CD1c-positive myeloid dendritic cell (primary cell): ENCODE data around the gene DOCK2.

Experiments used
- DNase-seq: peaks from one replicate; pipeline ENCODE4 v3.0.0-alpha.2; 2016; ENCODE audit errors: extremely low spot score

Gene DOCK2

GRCh38 chr5:170126061-170126460 lies 489.0 kb downstream of the DOCK2 start:
- no peak for DNase-seq

- no peak for DNase-seq
Observed at GRCh38 chr5:170126626-170127025, 489.6 kb downstream of the DOCK2 start.

- no peak for DNase-seq
Observed at GRCh38 chr5:170131235-170131634, 494.2 kb downstream of the DOCK2 start.

DNA sequence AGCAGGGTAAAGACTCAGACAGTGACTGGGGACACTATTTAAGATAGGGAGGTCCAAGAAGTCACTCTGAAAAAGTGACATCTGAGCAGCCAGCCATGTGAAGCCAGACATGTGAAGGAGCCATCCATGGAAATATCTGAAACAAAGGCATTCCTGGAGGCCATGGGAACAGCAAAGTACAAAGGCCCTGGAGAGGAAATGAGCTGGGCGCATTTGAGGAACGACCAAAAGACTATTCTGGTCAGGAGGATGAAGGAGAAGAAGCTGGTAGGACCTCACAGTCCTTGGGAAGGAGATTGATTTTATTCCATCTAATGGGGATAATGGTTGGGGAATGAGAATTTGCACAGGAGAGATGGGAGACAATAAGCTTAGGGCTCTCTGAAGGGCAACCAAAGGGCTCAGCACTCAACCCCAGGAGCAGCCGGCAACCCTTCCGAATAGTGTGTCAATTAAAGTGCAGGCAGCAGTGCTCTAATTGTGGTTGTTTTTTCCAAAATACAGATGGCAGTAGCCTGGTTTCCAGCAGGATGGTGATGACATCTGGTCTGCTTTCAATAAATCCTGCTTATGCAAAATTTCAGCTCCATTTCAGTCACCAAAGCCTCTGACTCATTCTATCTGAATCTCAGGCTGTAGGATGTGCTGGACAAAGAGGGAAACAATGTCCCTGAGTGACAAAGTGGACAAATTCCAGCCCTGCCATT lies 495.3 kb downstream of the DOCK2 start:
- no peak for DNase-seq
